Measurements from ENCODE around the gene KMT2D. TPM values are rescaled to one million over a fixed set of nuclear protein-coding genes. Genes with fewer than 3 reads are reported as not detected.

Gene KMT2D
- total and polyA plus RNA-seq, 2 of the 8 experiments (the other 6 are each of a cell fraction or from before 2014, with no cell fraction given): 9.1 to 86.3 TPM

DNA sequence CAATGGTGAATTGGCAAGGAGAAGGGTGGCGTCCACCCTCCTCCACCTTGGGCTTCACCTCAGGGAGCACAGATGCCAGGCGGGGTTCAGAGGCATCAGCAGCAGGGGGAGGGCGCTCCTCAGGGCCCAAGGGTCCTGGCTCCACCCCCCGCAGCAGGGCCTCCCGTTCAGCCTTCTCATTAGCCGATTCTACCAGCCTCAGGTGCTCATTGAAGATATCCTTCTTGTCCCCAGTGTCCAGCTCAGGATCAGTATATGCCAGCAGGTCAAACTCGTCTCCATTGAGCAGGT lies 22.7 kb downstream of the KMT2D start:
- POLR2A ChIA-PET (ENCODE audit: partially characterized antibody): interaction anchor here (0.7 to 22.2 kb wide), 8 partner anchors 3 to 94 kb away, joined by 3 to 339 read pairs (median 4); partner anchors contain the start of genes KMT2D and TUBA1B
- no peak overlapping the region for H4K91ac ChIP-seq (replicated peaks; ENCODE audit: insufficient read length, low read length)
- TF ChIP-seq CHD2 (IDR thresholded peaks at IDR 0.05; ENCODE audit: low read length) (no peak), CHD1 (IDR thresholded peaks at IDR 0.05; ENCODE audit: low read depth, low read length) (no peak), TCF12 (IDR thresholded peaks at IDR 0.05; ENCODE audit: low read depth, low read length) (no peak), EZH2 (IDR thresholded peaks at IDR 0.05; ENCODE audit: low read depth, low read length, severe bottlenecking) (no peak), SIN3A (conservative IDR thresholded peaks at IDR 0.05 in 1 of 2, IDR thresholded peaks at IDR 0.05 in 1 of 2; ENCODE audit: low read depth in 1 of 2, low read length in 2 of 2) (no peak), TEAD4 (IDR thresholded peaks at IDR 0.05; ENCODE audit: low read depth, low read length) (no peak), GTF2F1 (IDR thresholded peaks at IDR 0.05; ENCODE audit: borderline replicate concordance, low read depth, low read length) (no peak), CEBPB (IDR thresholded peaks at IDR 0.05; ENCODE audit: low read depth, low read length) (no peak), RAD21 (IDR thresholded peaks at IDR 0.05 in 1 of 2, conservative IDR thresholded peaks at IDR 0.05 in 1 of 2; ENCODE audit: low read depth in 2 of 2, low read length in 2 of 2) (no peak), RFX5 (IDR thresholded peaks at IDR 0.05; ENCODE audit: borderline replicate concordance, low read depth, low read length) (no peak), JUND (IDR thresholded peaks at IDR 0.05; ENCODE audit: low read length) (no peak)
- TF ChIP-seq, protein P1, sequence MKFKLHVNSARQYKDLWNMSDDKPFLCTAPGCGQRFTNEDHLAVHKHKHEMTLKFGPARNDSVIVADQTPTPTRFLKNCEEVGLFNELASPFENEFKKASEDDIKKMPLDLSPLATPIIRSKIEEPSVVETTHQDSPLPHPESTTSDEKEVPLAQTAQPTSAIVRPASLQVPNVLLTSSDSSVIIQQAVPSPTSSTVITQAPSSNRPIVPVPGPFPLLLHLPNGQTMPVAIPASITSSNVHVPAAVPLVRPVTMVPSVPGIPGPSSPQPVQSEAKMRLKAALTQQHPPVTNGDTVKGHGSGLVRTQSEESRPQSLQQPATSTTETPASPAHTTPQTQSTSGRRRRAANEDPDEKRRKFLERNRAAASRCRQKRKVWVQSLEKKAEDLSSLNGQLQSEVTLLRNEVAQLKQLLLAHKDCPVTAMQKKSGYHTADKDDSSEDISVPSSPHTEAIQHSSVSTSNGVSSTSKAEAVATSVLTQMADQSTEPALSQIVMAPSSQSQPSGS (IDR thresholded peaks at IDR 0.05; ENCODE audit: low read length): no peak
- TF ChIP-seq, protein P2, sequence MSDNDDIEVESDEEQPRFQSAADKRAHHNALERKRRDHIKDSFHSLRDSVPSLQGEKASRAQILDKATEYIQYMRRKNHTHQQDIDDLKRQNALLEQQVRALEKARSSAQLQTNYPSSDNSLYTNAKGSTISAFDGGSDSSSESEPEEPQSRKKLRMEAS (IDR thresholded peaks at IDR 0.05): no peak

More for the DNA sequence above, 22.7 kb downstream of the KMT2D start:
- Histone ChIP-seq H3K9ac (replicated peaks in 1 of 4; ENCODE audit: extremely low read depth in 1 of 4, low read depth in 3 of 4, low read length in 3 of 4) (no peak overlapping the region), H3K27me3 (replicated peaks in 1 of 4; ENCODE audit: control insufficient read depth in 3 of 4, extremely low read depth in 1 of 4, insufficient read depth in 3 of 4, low read length in 3 of 4) (no peaks in the 10 kb centered on the region), H4K20me1 (replicated peaks in 1 of 2; ENCODE audit: control insufficient read depth in 1 of 2, insufficient read depth in 2 of 2, low read length in 2 of 2) (peaks cover 7 to 22% of the 10 kb centered on the region in 2 experiments), H3K23me2 (ENCODE audit: low read depth, low read length) (no peaks in the 10 kb centered on the region), H2AFZ (ENCODE audit: low read length) (no peak overlapping the region), H3K27ac (ENCODE audit: low read depth, low read length) (no peak overlapping the region), H3K14ac (ENCODE audit: insufficient read length) (no peak overlapping the region), H3K4me3 (ENCODE audit: extremely low read depth in 1 of 4, insufficient read depth in 2 of 4, low read depth in 3 of 4, low read length in 4 of 4) (no peak overlapping the region), H2BK120ac (replicated peaks; ENCODE audit: low read depth, low read length) (no peak overlapping the region), H3K4me2 (ENCODE audit: insufficient read depth in 1 of 2, low read depth in 2 of 2, low read length in 2 of 2) (no peak overlapping the region), H3K56ac (replicated peaks; ENCODE audit: insufficient read length, low read depth, low read length) (no peak overlapping the region), H3K36me3 (ENCODE audit: control insufficient read depth in 2 of 4, insufficient read depth in 4 of 4, low read length in 3 of 4) (peaks cover 53 to 89% (median 83%) of the 10 kb centered on the region in 4 experiments), H2BK12ac (ENCODE audit: low read depth, low read length) (no peak overlapping the region), H3K79me2 (ENCODE audit: control insufficient read depth in 1 of 2, insufficient read depth in 2 of 2, low read length in 2 of 2) (no peaks in the 10 kb centered on the region), H4K5ac (ENCODE audit: insufficient read length, low read depth, low read length) (no peak overlapping the region), H4K8ac (ENCODE audit: extremely low read depth, insufficient read depth, low read length) (no peak overlapping the region), H3K4ac (replicated peaks; ENCODE audit: insufficient read length, low read depth, low read length) (no peak overlapping the region), H3K23ac (ENCODE audit: insufficient read length) (no peak overlapping the region), H3K4me1 (replicated peaks in 1 of 4; ENCODE audit: control insufficient read depth in 3 of 4, insufficient read depth in 4 of 4, low read length in 3 of 4) (no peaks in the 10 kb centered on the region), H2AK5ac (ENCODE audit: low read depth, low read length) (no peak overlapping the region), H3K79me1 (ENCODE audit: low read depth, low read length) (no peaks in the 10 kb centered on the region; the same call in none of the 2 replicates), H2BK5ac (ENCODE audit: low read depth, low read length) (no peak overlapping the region), H2BK20ac (ENCODE audit: low read length) (no peak overlapping the region), H3K18ac (ENCODE audit: extremely low read depth, low read length) (no peak overlapping the region), H2BK15ac (ENCODE audit: low read length) (no peak overlapping the region), H3K9me3 (ENCODE audit: insufficient read depth in 2 of 2, low read depth in 1 of 2, low read length in 1 of 2) (no peaks in the 10 kb centered on the region)
- no peak for FAIRE-seq
- CTCF ChIA-PET (ENCODE audit: partially characterized antibody): interaction anchor here (0.5 to 12.2 kb wide), 6 partner anchors 9 to 323 kb away, joined by 3 to 126 read pairs (median 4); no protein-coding TSS in a partner anchor
- 88% methylated on average over 7 of the region's 7 CpGs; no CpG with 5 or more reads in 1 of the 2 experiments for WGBS, 2 experiments (ENCODE audit: extremely low coverage in 1 of 2, insufficient coverage in 1 of 2, insufficient read length in 1 of 2, insufficient replicate concordance in 2 of 2, low coverage in 1 of 2, low lambda C conversion rate in 2 of 2, missing lambda C conversion rate in 1 of 2)
- DNase-seq (ENCODE audit: low read depth in 1 of 2, low spot score in 2 of 2): no peak

Data from H1 (cell line).